ENCODE results near the gene GARIN5B. TPM values are rescaled to one million over a fixed set of nuclear protein-coding genes. Genes with fewer than 3 reads are reported as not detected.
A peak's percentile ranks its signal among the peaks of the same experiment; 100 is the strongest.

GARIN5B gene
- polyA plus RNA-seq, 1 donor from 2014 or later = not detected

- Histone ChIP-seq H3K27ac (ENCODE audit: low read length) (peak within 1 kb of the TSS; percentile 86), H3K9me3 (ENCODE audit: low read length) (no peaks in the 10 kb centered on the region), H2AFZ (ENCODE audit: low read depth, low read length) (no peak within 1 kb of the TSS), H3K9ac (ENCODE audit: low read length) (peak within 1 kb of the TSS; percentile 53), H3K79me2 (replicated peaks; ENCODE audit: insufficient read depth, low read length) (peaks cover 22% of the 10 kb centered on the region), H3K36me3 (ENCODE audit: insufficient read depth, low read length) (no peaks in the 10 kb centered on the region), H3F3A (ENCODE audit: insufficient read depth, low read length, poor library complexity, severe bottlenecking) (no peaks in the 10 kb centered on the region), H3K4me3 (ENCODE audit: low read length) (peak within 1 kb of the TSS; percentile 88), H3K27me3 (ENCODE audit: insufficient read depth, low read depth, low read length) (peaks cover 3% of the 10 kb centered on the region), H4K20me1 (ENCODE audit: insufficient read depth) (peaks cover 21% of the 10 kb centered on the region), H3K4me2 (ENCODE audit: low read length) (peak within 1 kb of the TSS; percentile 42), H3K9me2 (ENCODE audit: insufficient read depth, low read length) (no peaks in the 10 kb centered on the region)
- no peak for TF ChIP-seq TAF1 (IDR thresholded peaks at IDR 0.05; ENCODE audit: low read depth)
- no peak for TF ChIP-seq SMC3 (conservative IDR thresholded peaks at IDR 0.05; ENCODE audit: poor library complexity)
- no peak for TF ChIP-seq MXI1 (conservative IDR thresholded peaks at IDR 0.05; ENCODE audit: poor library complexity, severe bottlenecking)
- TF ChIP-seq CTCF (IDR thresholded peaks at IDR 0.05; ENCODE audit: poor library complexity, severe bottlenecking) = peak; percentile 4
Observed at GRCh38 chr19:55384131-55384919, 21.3 kb upstream of the GARIN5B start, which contains the start of gene TMEM238. TMEM238 (minus strand) TSS chr19:55384292; CDS start chr19:55384259, 33 bp downstream.

- Histone ChIP-seq H3K36me3 (ENCODE audit: insufficient read depth, low read length) (no peaks in the 10 kb centered on the region), H3K27me3 (ENCODE audit: insufficient read depth, low read depth, low read length) (peaks cover 3% of the 10 kb centered on the region), H3F3A (ENCODE audit: insufficient read depth, low read length, poor library complexity, severe bottlenecking) (no peaks in the 10 kb centered on the region), H3K9ac (ENCODE audit: low read length) (peak overlapping the region; percentile 48), H2AFZ (ENCODE audit: low read depth, low read length) (no peak overlapping the region), H3K4me2 (ENCODE audit: low read length) (peak overlapping the region; percentile 19), H3K4me3 (ENCODE audit: low read length) (peak overlapping the region; percentile 56), H3K27ac (ENCODE audit: low read length) (peak overlapping the region; percentile 28), H3K9me3 (ENCODE audit: low read length) (no peaks in the 10 kb centered on the region), H3K79me2 (replicated peaks; ENCODE audit: insufficient read depth, low read length) (peaks cover 22% of the 10 kb centered on the region), H3K9me2 (ENCODE audit: insufficient read depth, low read length) (no peaks in the 10 kb centered on the region), H4K20me1 (ENCODE audit: insufficient read depth) (peaks cover 19% of the 10 kb centered on the region)
- peak; percentile 34 for TF ChIP-seq POLR2AphosphoS5 (IDR thresholded peaks at IDR 0.05)
- TF ChIP-seq EZH2 (IDR thresholded peaks at IDR 0.05; ENCODE audit: borderline replicate concordance, insufficient read depth, low read length, poor library complexity, severe bottlenecking) = no peak
- peak; percentile 31 for TF ChIP-seq SMC3 (conservative IDR thresholded peaks at IDR 0.05; ENCODE audit: poor library complexity)
- TF ChIP-seq CTCF (IDR thresholded peaks at IDR 0.05; ENCODE audit: poor library complexity, severe bottlenecking) = peak; percentile 31
- TF ChIP-seq RAD21 (conservative IDR thresholded peaks at IDR 0.05) = peak; percentile 38
Observed at GRCh38 chr19:55383279-55384130, 20.4 kb upstream of the GARIN5B start.
